ENCODE results near the gene FAM124B. TPM values are rescaled to one million over a fixed set of nuclear protein-coding genes. Genes with fewer than 3 reads are reported as not detected.

The FAM124B gene
- total and polyA plus RNA-seq, 2 donors (not counting 1 experiment from before 2014, with no cell fraction given), result not detected

- H3K4me3 ChIP-seq (replicated peaks in 1 of 4; ENCODE audit: control extremely low read depth in 1 of 4, insufficient read depth in 1 of 4, low read depth in 3 of 4, low read length in 4 of 4), result no peak overlapping the region
- H3K36me3 ChIP-seq (ENCODE audit: control insufficient read depth, insufficient read depth, low read length), result no peaks in the 10 kb centered on the region
- no peaks in the 10 kb centered on the region for H4K20me1 ChIP-seq (ENCODE audit: control insufficient read depth, extremely low read depth, insufficient read depth, low read length)
- no peaks in the 10 kb centered on the region for H3K4me1 ChIP-seq (ENCODE audit: control insufficient read depth, extremely low read depth, insufficient read depth, low read length)
- TF ChIP-seq CTCF (conservative IDR thresholded peaks at IDR 0.05 in 1 of 2, IDR thresholded peaks at IDR 0.05 in 1 of 2; ENCODE audit: low read depth in 1 of 2, low read length in 2 of 2) (no peak), EZH2 (IDR thresholded peaks at IDR 0.05; ENCODE audit: low read length, missing control alignments) (no peak)
- no peaks in the 10 kb centered on the region for H3K27me3 ChIP-seq (ENCODE audit: control insufficient read depth, insufficient read depth, low read length)
- H3K9ac ChIP-seq (ENCODE audit: insufficient read depth, low read length), result no peak overlapping the region
- H3K4me2 ChIP-seq (ENCODE audit: extremely low read depth, insufficient read depth, low read length), result no peak overlapping the region
- no peak for DNase-seq (ENCODE audit: low read depth in 2 of 2)
- H3K79me2 ChIP-seq (ENCODE audit: control insufficient read depth, insufficient read depth, low read length), result no peaks in the 10 kb centered on the region
- H3K9me3 ChIP-seq (ENCODE audit: control insufficient read depth, insufficient read depth, low read depth, low read length), result no peaks in the 10 kb centered on the region
- H2AFZ ChIP-seq (ENCODE audit: low read length), result no peak overlapping the region
- no peak overlapping the region for H3K27ac ChIP-seq (ENCODE audit: insufficient read depth, low read length)
Measured at GRCh38 chr2:224378701-224379097, 23.2 kb downstream of the FAM124B start.

- Histone ChIP-seq H3K27me3 (ENCODE audit: control insufficient read depth, insufficient read depth, low read length) (no peaks in the 10 kb centered on the region), H3K4me2 (ENCODE audit: extremely low read depth, insufficient read depth, low read length) (no peak overlapping the region), H3K4me3 (replicated peaks in 1 of 4; ENCODE audit: control extremely low read depth in 1 of 4, insufficient read depth in 1 of 4, low read depth in 3 of 4, low read length in 4 of 4) (no peak overlapping the region), H3K36me3 (ENCODE audit: control insufficient read depth, insufficient read depth, low read length) (no peaks in the 10 kb centered on the region), H2AFZ (ENCODE audit: low read length) (no peak overlapping the region), H3K27ac (ENCODE audit: insufficient read depth, low read length) (no peak overlapping the region), H4K20me1 (ENCODE audit: control insufficient read depth, extremely low read depth, insufficient read depth, low read length) (no peaks in the 10 kb centered on the region), H3K9me3 (ENCODE audit: control insufficient read depth, insufficient read depth, low read depth, low read length) (no peaks in the 10 kb centered on the region), H3K9ac (ENCODE audit: insufficient read depth, low read length) (peak overlapping the region; percentile 2), H3K4me1 (ENCODE audit: control insufficient read depth, extremely low read depth, insufficient read depth, low read length) (no peaks in the 10 kb centered on the region), H3K79me2 (ENCODE audit: control insufficient read depth, insufficient read depth, low read length) (no peaks in the 10 kb centered on the region)
- no peak for TF ChIP-seq EZH2 (IDR thresholded peaks at IDR 0.05; ENCODE audit: low read length, missing control alignments)
- TF ChIP-seq CTCF (conservative IDR thresholded peaks at IDR 0.05 in 1 of 2, IDR thresholded peaks at IDR 0.05 in 1 of 2; ENCODE audit: low read depth in 1 of 2, low read length in 2 of 2), result peak in 1 of 2 donors; percentile 33
- DNase-seq (ENCODE audit: low read depth in 2 of 2), result no peak
Measured at GRCh38 chr2:224377751-224378700, 23.9 kb downstream of the FAM124B start.

DNA sequence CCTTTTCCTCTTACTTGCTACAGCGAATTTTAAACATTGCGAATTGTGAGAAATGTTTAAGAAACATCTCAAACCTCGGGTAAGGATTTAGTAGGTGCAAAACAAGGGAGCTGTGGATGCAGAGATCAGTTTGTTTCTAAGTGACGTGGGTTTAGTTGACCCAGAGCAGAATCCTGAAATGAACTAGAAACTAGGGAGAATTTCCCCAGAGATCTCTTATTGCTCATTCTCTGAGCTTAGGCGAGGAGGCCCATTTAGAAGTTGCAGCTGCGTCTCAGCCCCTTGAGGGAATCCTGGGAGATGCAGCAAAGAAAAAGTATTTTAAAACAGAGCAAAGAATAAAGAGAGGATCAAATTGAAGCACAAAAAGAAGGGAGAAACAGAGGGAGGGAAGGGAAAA is 29.3 kb downstream of the FAM124B start:
- Histone ChIP-seq H3K79me2 (ENCODE audit: control insufficient read depth, insufficient read depth, low read length) (no peaks in the 10 kb centered on the region), H2AFZ (ENCODE audit: low read length) (no peak overlapping the region), H3K9me3 (ENCODE audit: control insufficient read depth, insufficient read depth, low read depth, low read length) (no peaks in the 10 kb centered on the region), H3K9ac (ENCODE audit: insufficient read depth, low read length) (no peak overlapping the region), H3K36me3 (ENCODE audit: control insufficient read depth, insufficient read depth, low read length) (no peaks in the 10 kb centered on the region), H3K4me3 (replicated peaks in 1 of 4; ENCODE audit: control extremely low read depth in 1 of 4, insufficient read depth in 1 of 4, low read depth in 3 of 4, low read length in 4 of 4) (no peak overlapping the region), H3K4me2 (ENCODE audit: extremely low read depth, insufficient read depth, low read length) (no peak overlapping the region), H4K20me1 (ENCODE audit: control insufficient read depth, extremely low read depth, insufficient read depth, low read length) (no peaks in the 10 kb centered on the region), H3K27me3 (ENCODE audit: control insufficient read depth, insufficient read depth, low read length) (no peaks in the 10 kb centered on the region), H3K27ac (ENCODE audit: insufficient read depth, low read length) (no peak overlapping the region), H3K4me1 (ENCODE audit: control insufficient read depth, extremely low read depth, insufficient read depth, low read length) (no peaks in the 10 kb centered on the region)
- DNase-seq (ENCODE audit: low read depth in 2 of 2), result no peak
- no peak for TF ChIP-seq EZH2 (IDR thresholded peaks at IDR 0.05; ENCODE audit: low read length, missing control alignments)
- no peak for TF ChIP-seq CTCF (conservative IDR thresholded peaks at IDR 0.05 in 1 of 2, IDR thresholded peaks at IDR 0.05 in 1 of 2; ENCODE audit: low read depth in 1 of 2, low read length in 2 of 2)

All from fibroblast of lung (primary cell).